NK-92 (cell line): ENCODE data around the gene TSPOAP1.

Experiments
- DNase-seq: peaks from one replicate; lab custom pipeline; 2025; ENCODE audit not compliant: unreplicated experiment; lab: John Stamatoyannopoulos, UW

Gene TSPOAP1

DNA sequence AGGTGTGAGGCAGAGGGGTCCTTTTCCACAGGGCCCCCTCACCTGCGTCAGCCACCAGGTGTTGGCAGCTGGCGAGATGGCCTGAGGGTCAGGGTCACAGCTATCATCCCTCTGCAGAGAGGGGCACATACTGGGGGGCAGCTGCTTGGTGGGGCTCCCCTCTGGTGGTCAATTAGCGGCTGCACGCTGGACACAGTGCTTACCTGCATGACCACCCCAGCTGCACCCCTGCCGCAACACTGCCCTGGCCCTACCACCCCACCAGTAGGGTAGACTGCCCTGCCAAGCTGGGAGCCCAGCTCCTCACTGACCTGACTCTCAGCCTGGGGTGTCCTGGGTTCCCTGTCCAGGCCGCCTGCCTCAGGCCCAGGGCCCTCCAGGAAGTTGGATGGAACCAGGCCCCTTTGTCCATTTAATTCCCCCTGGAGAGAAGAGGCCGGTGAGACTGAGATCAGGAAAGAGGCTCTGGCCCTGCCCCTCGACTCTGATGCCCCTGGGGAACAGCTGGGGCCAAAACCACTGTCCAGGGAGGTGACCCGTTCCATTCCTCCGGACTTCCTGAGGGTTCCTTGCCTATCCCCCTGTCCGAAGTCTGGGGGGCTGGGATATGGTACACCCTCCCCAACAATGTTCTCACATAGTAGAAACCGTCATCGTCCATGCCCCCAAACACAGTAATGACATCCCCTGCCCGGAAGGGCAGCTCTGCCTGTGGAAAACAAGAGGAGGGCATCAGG is 23.7 kb downstream of the TSPOAP1 start:
- no peak for DNase-seq

DNA sequence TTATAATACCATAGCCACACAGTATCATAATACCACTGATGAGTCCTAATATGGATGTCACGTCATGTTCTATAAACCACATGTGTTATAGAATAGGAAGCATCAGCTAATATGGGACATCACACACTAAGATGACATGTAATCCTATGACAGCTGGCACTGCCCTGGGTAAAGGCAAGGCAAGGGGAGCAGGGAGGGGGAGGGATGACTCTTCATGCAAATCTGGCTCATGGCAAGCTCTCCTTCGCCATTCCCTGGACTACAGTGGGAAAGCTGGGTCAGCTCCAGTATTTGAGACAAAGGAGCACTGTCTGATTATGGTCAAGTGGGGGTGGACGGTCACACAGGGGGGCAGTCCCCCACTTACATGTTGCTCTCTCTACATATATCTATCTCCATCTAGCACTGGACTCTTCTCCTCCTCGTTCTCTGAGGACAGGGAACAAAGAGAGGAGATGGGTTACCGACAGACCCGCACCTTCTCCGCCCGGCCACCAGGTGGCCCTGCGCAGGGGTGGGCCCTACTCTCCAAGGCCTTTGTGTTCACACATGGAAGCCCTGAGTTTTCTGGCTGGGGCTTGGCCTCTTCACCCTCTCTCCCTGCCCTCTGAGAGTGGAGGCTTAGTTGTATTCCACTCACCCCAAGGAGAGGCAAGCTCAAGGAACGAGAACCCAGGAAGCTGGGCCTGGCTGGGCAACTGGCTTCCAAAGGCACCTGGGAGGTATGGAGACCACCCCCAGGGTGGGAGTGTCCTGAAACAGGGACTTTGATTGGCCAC is 24.4 kb downstream of the TSPOAP1 start:
- no peak for DNase-seq

DNA sequence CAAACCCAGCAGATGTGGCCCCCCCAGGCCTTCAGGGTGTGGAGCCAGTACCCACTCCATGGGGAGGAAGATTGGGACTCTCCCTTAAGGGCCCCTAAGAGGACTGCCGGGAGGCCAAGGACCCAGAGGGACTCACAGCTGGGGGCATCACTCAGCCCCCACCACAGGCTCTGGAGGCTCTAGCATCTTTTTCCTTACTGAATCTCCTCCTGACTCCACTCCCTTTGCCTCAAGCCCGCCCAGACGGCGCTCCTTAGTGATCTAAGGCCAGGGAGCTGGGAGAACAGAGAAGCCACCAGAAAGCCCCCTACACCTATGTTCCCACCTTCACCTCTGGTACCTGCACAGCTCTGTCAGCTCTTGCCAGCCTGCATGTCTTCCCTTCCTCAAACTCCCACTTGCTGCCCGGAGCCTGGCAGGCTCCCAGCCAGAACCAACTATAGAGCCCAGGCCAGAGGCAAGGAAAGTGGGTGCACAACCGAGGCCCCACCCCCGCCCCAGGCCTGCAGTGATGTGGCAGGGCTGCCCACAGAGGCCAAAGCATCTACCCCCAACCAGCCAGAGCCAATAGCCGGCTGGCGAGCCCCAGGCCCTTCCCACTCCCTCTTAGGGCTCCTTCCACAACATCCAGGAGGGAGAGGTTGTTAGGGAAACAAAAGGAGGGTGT is 25.5 kb downstream of the TSPOAP1 start:
- no peak for DNase-seq

DNA sequence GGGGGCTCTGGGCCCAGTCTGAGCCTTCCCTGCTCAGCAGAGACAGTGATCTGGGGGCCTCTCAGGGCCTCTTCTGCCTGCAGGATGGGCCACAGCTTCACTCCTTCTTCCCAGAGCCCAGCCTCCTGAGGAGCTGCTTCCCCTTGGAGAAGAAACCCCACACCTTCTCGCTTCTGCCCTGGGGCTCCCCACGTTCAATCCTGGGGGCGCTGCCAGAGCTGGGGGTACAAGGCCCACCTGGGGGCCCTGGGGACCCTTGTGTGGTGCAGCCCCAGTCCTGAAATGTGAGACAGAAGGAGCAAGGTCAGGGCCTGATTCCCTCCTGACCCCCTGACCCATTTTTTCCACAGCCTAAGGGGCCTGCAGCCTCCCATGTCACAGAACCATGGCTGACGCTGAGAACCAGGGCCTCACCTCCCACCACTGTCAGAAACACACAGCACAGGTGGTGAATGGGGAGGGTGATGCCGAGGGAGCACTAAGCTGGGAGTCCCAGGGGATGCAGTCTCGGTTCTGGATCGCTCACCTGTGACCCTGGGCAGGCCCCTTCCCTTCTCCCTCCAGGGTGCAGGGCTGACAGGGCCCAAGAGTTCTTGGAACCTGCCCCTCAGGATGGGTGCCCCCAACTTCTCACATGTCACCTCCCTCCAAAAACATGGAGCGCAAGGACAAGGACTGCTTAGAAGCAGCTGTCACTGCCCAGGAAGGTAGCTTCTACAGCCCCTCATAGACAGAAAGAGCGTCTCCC is 26.2 kb downstream of the TSPOAP1 start:
- DNase-seq = no peak

DNA sequence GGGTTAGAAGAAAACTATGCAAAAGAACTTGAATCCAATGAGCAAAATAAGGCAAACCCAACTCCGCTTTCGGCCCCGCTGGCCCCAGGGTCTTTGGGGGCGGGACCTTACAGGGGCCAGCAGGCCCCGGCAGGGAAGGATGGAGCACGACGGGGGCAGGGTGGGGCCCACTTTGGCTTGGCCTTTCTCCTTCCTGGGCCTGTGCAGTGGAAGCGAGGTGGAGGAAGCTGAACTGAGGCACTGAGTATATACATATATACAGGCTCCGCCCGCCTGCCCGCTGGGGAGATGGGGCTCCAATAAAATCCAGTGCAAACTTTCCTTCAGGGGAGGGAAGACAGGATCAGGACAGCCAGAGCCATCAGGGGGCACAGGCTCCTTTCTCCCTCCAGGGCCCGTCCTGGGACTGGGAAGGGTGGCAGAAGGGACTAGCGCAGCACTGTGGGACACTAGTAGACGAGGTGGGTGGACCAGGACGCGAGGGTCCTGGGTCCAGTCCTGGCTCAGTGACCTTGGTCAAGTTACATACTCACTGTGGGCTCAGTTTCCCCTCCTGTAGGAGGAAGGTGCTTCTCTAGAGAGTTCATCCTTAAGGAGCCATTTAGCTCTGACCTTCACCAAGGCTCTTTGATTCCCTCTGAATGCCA is 27.0 kb downstream of the TSPOAP1 start:
- DNase-seq = no peak

DNA sequence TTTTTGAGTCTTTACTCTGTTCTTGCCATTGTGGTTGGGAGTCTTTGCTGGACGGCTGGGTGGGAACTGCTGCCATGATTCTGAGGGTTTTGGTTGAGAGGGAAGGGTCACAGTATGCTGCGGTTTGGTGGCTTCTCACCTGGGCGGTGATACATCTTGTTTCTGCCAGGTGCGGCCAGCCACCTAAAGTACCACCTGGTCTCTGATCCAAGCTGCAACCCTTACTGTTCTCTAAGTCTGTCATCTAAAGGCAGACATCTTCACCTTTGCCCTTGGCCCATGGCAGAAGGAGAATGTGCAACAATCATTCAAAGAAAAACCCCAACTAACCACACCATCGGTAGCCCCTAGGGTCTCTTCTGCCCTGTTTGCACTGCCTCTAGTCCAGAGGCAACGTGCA is 28.3 kb downstream of the TSPOAP1 start:
- DNase-seq = no peak

DNA sequence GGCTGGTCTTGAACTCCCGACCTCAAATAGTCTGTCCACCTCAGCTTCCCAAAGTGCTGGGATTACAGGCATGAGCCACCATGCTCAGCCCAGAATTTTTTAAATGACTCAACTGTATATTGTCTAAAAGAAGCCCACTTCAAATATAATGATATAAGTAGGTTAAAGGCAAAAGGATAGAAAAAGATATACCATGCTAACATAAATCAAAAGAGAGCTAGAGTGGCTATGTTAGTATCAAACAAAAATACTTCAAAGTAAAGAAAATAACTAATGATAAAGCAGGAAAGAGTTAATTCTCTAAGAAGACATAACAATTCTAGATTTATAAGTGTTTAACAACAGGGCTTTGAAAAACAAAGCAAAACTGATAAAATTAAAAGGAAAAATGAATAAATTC is 34.6 kb downstream of the TSPOAP1 start:
- no peak for DNase-seq

DNA sequence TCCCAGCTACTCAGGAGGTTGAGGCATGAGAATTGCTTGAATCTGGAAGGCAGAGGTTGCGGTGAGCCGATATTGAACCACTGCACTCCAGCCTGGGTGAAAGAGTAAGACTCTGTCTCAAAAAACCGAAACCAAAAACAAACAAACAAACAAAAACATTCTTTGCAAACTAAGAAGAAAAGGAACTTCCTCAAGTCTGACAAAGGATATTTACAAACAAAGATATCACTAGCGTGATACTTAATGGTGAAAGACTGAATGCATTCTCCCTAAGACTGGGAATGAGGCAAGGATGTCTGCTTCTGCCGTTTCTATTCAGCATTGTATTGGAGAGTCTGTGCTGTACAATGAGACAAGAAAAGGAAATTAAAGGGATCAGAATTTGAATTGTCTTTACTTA is 37.3 kb downstream of the TSPOAP1 start:
- no peak for DNase-seq

DNA sequence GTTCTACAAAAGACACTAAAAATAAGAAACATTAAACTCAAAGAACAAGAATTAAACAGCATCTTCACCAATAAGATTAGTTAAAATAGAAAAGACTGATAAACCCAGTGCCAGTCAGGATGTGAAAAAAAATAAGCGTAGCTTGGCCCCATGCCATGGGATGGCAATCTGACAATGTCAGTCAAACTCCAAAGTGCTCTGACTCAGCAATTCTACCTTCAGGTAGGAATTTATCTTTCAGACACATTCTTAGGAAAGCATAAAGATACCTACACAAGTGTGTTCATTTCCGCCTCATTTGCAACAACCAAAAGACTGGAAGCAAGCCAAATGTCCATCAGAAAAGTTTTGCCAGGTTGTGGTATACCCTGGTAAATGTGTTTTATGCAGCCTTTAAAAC is 38.7 kb downstream of the TSPOAP1 start:
- DNase-seq = no peak

DNA sequence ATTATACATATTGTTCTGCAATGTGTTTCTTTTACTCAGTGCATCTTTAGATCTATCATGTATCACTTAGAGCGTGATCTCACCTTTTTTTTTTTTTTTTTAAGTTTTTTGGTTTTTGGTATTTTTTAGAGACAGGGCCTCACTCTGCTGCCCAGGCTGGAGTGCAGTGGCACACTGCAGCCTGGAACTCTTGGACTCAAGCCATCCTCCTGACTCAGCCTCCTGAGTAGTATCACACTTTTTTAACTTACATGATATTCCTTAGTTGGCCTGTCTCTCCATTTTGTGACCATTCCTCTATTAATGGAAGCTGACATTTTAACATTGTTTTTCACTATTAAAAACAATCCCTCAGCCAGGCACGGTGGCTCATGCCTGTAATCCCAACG is 43.2 kb downstream of the TSPOAP1 start:
- no peak for DNase-seq

DNA sequence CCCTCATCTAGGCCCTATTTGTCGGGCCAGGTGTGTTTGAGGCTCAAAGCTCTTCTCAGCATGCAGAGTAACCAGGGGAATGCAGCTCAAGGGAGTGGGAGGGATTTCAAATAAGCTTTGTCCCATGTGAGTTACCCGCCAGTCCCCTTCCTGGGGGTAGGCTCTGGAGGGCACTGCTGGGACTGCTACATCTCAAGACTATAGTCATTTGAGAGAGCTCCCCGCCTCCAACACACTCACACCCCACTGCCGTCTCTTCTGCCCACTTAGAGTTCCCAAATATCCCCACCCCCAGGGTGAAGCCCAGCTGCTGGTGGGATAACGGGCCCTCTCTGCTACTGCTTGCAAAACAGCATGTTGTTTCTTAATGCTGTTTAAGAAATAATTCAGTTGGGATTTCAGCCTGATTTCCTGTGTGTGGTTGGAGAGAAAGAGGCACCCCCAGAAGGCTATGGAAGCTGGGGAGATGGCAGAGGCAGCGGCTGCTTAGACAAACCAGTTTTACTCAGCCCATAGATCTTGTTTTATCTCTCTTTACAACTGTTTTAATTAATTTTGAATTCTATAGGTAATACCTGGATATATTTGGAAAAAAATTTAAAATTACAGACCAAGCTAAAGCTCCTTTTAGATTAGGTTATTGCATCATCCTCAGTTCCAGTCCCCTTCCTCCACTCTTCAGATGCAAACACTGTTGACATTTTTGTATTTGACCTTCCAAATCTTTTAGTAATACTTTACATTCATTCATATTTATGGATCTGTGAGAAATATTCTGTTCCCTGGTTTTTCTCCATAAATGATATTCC is 43.8 kb downstream of the TSPOAP1 start:
- DNase-seq = no peak

DNA sequence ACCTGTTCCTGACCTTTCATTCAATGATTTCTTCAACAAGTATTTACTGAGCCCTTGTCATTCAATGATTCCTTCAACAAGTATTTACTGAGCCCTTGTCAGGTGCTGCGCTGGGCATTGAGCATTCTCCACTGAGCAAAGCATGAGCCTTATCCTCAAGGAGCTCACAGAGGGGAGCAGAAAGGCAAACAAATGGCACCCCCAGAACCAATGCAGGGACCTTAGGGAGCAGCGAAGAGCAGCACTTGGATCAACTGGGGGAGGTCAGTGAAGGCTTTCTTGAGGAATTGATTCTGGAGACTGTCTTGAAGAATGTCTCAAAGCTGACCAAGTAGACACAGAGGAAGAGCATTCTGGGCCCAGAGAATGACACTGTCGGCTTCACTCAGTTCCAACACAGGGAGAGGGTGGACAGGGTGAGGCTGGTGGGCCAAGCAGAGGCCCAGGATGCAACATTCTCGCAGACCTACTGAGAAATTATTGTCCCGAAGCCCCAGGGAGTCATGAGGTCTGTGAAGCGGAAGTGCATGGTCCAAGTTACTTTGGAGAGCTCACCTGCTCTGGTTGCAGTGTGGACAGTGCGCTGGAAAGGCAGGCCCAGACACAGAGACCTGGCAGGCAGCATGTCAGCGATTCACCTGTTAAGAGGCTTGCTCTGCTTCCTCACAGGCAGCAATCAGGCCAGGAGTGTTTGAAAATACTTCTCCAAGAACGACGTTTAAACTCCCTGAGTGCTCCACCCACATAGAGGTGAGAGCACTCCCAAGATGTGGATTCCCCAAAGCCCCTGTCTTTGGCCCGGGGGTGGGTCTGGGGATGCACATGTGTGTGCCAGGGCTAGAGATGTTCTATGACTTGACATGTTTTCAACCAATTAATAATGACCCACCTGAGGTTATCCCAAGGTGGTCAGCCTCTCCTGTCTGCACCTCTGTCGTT is 44.7 kb downstream of the TSPOAP1 start:
- no peak for DNase-seq

DNA sequence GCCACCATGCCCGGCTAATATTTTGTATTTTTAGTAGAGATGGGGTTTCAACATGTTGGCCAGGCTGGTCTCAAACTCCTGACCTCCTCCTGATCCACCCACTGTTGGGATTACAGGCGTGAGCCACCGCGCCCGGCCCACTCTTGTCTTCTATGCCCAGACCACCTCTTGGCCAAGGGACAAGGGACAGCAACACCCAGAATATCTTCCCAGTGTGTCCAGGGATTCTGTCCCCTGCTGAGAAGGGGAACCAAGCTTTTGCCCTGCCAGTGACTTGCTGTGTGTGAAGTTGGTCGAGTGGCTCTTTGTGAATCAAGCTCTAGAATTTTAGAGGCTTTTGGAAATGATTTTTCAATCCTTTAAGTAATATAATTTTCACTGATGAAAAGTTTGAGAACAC is 46.2 kb downstream of the TSPOAP1 start:
- no peak for DNase-seq

DNA sequence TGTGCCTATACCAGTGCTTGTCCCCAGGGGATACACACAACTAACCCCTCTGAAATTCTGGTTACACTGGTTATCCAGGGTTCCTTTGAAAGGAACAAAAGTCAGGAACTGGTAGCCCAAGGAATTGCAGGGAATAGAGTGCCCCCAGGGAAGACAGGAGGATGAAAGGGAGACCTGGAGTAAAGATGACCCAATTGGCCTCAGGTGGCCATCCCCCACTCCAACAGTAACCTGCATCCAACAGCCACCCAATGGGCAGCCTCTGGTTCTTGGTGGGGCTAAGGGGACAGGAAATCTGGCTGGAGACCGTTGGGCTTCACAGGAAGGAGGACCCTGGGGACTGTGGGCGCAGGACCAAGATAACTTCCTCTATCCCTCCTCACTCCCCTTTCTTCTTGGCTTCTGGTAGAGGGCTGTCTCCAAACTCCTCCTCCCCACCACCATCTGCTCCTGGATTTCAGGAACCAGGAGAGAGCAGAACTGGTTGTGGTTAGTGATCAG is 47.0 kb downstream of the TSPOAP1 start:
- no peak for DNase-seq

DNA sequence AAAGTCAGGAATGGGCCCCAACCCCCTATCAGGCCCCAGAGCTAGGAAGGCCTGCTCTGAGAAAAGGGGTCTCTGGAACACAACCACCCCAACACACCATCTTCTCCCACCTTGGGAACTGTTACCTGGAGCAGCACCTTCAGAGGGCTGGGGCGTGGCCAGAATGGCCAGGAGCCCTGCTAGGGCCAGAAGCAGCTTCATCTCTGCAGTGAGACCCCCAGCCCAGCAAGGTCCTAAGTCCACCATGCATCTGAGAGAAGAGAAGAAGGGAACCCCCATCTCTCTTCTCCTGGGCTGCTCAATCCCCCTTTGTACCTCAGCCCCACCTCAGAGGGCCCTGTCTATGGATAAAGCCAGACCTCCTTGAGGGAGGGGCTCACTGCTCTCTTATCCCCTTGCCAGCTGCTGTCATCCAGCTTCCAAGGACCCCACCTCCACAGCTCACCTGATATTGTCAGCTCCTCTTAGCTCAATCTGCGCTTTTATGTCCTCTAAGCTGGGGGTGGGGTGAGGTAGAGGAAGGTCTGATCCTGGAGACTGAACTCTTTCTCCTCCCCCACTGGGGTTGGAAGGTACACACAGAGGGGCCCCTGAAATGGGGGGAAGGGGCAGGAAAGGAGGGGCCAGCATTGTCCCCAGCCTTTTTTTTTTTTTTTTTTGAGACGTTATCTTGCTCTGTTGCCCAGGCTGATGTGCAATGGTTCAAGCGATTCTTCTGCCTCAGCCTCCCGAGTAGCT is 47.9 kb downstream of the TSPOAP1 start, which contains the start of gene MPO:
TSS of gene MPO (minus strand) at position 456 of the 738 bp plus-strand sequence. CDS start at position 279, 177 bp downstream.
- DNase-seq = no peak

DNA sequence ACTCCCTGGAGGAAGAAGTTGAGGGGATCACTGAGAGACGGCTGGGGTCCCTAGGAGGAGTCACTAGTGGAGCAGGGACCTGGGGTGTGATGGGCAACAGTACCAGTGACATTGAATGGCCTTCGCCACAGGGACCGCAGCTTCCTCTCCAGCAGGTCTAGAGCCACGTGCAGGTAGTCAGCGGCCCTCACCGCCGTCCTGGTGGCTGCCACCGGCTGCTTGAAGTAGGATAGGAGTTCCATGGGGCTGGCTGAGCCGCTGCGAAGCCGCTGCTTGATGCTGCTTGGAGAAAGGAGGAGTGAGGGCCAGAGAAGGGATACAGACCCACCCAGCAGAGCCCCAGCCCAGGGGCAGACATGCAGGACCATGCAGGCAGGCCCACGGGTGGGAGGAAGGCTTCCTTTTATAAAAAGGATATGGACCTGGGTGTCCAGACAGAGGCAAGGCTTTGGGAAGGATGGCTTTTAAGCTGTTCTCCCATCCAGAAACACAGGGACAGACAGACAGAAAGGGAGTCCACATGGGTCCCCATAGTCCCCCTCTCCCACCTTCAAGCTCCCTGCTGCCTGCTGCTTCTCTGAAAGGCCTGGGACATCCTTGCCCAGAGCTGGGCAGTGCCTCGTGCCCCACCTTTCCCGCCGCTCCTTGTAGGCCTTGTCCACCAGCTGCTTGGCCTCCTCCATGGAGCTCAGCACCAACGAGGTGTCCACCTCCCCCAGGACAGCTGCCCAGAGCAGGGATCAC is 48.7 kb downstream of the TSPOAP1 start:
- no peak for DNase-seq

DNA sequence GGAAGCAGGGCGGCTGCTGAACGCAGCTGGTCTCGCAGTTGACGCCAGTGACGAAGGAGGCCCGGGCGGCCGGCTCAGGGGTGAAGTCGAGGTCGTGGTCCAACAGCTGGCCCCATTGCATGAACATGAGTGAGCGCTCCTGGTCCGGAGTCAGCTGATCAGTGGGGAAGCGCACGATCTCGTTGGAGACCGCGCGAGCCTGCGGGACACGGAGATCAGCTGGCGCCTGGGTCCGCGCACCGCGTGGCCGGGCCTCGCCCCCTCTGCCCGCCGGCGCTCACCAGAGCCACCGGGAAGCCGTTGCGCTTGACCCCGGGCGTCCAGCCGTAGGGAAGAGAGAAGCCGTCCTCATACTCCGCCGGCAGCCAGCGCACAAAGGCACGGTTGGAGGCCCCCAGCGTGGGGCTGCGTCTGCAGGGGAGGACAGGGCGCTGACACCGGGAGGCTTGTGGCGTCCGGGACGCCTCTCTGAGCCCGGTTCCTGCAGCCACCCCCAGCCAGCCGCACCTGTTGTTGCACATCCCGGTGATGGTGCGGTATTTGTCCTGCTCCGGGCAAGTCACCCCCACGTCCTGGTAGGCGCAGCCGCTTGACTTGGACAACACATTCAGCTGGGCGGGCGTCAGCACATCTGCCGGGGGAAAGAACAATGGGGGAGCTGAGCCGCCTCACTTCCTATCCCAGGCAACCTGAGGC is 49.4 kb downstream of the TSPOAP1 start:
- no peak for DNase-seq
